ENCODE data around the gene NEDD4L.

DNA sequence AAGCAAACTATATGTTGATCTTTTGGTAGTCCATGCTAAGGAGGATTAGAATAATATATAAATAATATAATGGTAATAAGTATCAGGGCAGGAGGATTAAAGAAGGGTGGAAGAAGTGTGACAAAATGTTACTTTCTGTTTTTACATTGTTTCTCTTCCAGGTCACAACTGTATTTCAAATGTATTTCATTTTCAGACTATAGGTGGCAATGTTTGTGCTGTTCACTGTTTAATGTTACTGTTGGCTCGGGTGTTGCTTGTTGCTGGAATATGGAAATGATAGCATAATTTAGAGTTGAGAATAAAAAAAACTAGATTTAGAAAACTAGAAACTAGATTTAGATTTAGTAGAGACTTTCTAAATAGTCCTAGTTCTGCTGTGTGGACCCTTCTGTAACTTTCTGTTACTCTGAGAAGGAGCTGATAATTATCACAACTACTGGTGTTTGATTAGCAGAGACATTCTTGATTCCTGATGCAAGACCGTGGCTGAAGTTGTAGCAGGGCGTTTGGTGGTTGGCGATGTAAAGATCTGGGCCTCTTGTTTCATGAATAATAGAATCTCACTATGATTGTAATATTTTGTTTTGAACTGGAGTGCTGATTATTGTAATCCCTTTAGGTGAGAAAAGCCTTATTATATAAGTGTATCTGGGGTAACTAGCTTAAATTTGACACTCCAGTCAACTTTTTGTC lies 7.9 kb downstream of the NEDD4L start:
- TF ChIP-seq, protein P1, sequence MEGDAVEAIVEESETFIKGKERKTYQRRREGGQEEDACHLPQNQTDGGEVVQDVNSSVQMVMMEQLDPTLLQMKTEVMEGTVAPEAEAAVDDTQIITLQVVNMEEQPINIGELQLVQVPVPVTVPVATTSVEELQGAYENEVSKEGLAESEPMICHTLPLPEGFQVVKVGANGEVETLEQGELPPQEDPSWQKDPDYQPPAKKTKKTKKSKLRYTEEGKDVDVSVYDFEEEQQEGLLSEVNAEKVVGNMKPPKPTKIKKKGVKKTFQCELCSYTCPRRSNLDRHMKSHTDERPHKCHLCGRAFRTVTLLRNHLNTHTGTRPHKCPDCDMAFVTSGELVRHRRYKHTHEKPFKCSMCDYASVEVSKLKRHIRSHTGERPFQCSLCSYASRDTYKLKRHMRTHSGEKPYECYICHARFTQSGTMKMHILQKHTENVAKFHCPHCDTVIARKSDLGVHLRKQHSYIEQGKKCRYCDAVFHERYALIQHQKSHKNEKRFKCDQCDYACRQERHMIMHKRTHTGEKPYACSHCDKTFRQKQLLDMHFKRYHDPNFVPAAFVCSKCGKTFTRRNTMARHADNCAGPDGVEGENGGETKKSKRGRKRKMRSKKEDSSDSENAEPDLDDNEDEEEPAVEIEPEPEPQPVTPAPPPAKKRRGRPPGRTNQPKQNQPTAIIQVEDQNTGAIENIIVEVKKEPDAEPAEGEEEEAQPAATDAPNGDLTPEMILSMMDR (IDR thresholded peaks at IDR 0.05; ENCODE audit: insufficient read depth, low read length, poor library complexity, severe bottlenecking), result peak; percentile 14
- TF ChIP-seq EZH2phosphoT487 (conservative IDR thresholded peaks at IDR 0.05; ENCODE audit: low read length), result no peak
